Endothelial cell (in vitro differentiated cells): ENCODE results near the gene POLE. TPM values are rescaled to one million over a fixed set of nuclear protein-coding genes. Genes with fewer than 3 reads are reported as not detected.

Experiments
- DNase-seq: peaks from one replicate; pipeline ENCODE4 v3.0.0; 2021; ENCODE audit warnings: low spot score
- H3K27ac Mint-ChIP-seq: one replicate; pipeline ENCODE4 v1.8.0; 2021; ENCODE audit warnings: mixed read lengths, inconsistent platforms; ENCODE audit not compliant: unreplicated experiment
- H3K27me3 Mint-ChIP-seq: one replicate; pipeline ENCODE4 v1.8.0; 2021; ENCODE audit warnings: mild to moderate bottlenecking, moderate library complexity, mixed read lengths, inconsistent platforms; ENCODE audit not compliant: unreplicated experiment
- H3K36me3 Mint-ChIP-seq: one replicate; pipeline ENCODE4 v1.8.0; 2021; ENCODE audit warnings: mild to moderate bottlenecking, low read depth, mixed read lengths, inconsistent platforms; ENCODE audit not compliant: unreplicated experiment
- H3K4me1 Mint-ChIP-seq: one replicate; pipeline ENCODE4 v1.8.0; 2021; ENCODE audit warnings: mild to moderate bottlenecking, mixed read lengths, inconsistent platforms; ENCODE audit not compliant: unreplicated experiment
- H3K4me3 Mint-ChIP-seq: one replicate; pipeline ENCODE4 v1.8.0; 2021; ENCODE audit warnings: mild to moderate bottlenecking, mixed read lengths, inconsistent platforms; ENCODE audit not compliant: unreplicated experiment
- H3K9me3 Mint-ChIP-seq: one replicate; pipeline ENCODE4 v1.8.0; 2021; ENCODE audit warnings: mixed read lengths, inconsistent platforms; ENCODE audit not compliant: unreplicated experiment
- total RNA-seq: library from RNA; stranded (reverse); fragmentation: NEBNext Ultra II Directional; extraction: Animal tissue kit (Norgen Biotek cat#: 25700); gene quantifications from one replicate; pipeline ENCODE4 v1.2.1, GENCODE V29; 2021; ENCODE audit not compliant: unreplicated experiment
- TF ChIP-seq, protein P1 (sequence below): fragments of 200-600 bp; sonication (generic); IDR thresholded peaks from one replicate; pipeline ENCODE4 v1.5.0; 2021; ENCODE audit warnings: antibody characterized with exemption; ENCODE audit not compliant: unreplicated experiment

The POLE gene
- total RNA-seq, 1 donor from 2014 or later = 137 TPM

GRCh38 chr12:132620113-132620898 is 66.8 kb downstream of the POLE start:
- Mint-ChIP-seq H3K36me3 (peaks cover 25% of the 10 kb centered on the region), H3K4me3 (no peak overlapping the region), H3K9me3 (peaks cover 4% of the 10 kb centered on the region), H3K27me3 (peaks cover 31% of the 10 kb centered on the region), H3K27ac (no peak overlapping the region), H3K4me1 (peaks cover 9% of the 10 kb centered on the region)
- no peak for DNase-seq
- TF ChIP-seq, protein P1, sequence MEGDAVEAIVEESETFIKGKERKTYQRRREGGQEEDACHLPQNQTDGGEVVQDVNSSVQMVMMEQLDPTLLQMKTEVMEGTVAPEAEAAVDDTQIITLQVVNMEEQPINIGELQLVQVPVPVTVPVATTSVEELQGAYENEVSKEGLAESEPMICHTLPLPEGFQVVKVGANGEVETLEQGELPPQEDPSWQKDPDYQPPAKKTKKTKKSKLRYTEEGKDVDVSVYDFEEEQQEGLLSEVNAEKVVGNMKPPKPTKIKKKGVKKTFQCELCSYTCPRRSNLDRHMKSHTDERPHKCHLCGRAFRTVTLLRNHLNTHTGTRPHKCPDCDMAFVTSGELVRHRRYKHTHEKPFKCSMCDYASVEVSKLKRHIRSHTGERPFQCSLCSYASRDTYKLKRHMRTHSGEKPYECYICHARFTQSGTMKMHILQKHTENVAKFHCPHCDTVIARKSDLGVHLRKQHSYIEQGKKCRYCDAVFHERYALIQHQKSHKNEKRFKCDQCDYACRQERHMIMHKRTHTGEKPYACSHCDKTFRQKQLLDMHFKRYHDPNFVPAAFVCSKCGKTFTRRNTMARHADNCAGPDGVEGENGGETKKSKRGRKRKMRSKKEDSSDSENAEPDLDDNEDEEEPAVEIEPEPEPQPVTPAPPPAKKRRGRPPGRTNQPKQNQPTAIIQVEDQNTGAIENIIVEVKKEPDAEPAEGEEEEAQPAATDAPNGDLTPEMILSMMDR = no peak

DNA sequence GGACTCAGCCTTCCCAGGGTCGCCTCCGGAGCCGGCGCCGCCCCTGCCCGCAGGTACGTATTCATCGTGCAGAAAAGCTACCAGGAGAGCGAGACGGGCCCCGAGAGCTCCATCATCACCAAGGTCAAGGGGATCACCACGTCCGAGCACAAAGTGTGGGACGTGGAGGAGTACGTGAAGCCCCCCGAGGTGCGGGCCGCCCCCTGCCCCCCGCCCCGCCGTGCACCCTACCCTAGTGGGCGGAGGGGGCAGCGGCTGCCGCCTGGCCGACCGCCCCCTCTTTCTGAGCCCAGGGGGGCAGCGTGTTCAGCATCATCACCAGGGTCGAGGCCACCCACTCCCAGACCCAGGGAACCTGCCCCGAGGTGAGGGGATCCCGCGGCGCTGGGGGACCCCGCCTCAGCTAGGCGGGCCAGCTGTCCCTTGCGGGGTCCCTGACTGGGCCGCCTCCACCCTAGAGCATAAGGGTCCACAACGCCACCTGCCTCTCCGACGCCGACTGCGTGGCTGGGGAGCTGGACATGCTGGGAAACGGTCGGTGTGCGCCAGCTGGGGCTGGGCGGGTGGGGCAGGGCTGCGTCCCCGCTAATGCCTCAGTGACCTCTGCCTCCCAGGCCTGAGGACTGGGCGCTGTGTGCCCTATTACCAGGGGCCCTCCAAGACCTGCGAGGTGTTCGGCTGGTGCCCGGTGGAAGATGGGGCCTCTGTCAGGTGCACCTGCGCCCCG is 67.6 kb downstream of the POLE start:
- peaks cover 22% of the 10 kb centered on the region for H3K36me3 Mint-ChIP-seq
- no peak overlapping the region for H3K27ac Mint-ChIP-seq
- no peak overlapping the region for H3K4me3 Mint-ChIP-seq
- H3K4me1 Mint-ChIP-seq = peaks cover 9% of the 10 kb centered on the region
- peaks cover 33% of the 10 kb centered on the region for H3K27me3 Mint-ChIP-seq
- TF ChIP-seq, protein P1 = no peak
- peaks cover 4% of the 10 kb centered on the region for H3K9me3 Mint-ChIP-seq
- no peak for DNase-seq

GRCh38 chr12:132619071-132619385 is 68.1 kb downstream of the POLE start:
- DNase-seq = no peak
- Mint-ChIP-seq H3K4me3 (no peak overlapping the region), H3K36me3 (peaks cover 22% of the 10 kb centered on the region), H3K27me3 (peaks cover 35% of the 10 kb centered on the region), H3K27ac (no peak overlapping the region), H3K9me3 (peaks cover 4% of the 10 kb centered on the region), H3K4me1 (peaks cover 9% of the 10 kb centered on the region)
- TF ChIP-seq, protein P1 = no peak

DNA sequence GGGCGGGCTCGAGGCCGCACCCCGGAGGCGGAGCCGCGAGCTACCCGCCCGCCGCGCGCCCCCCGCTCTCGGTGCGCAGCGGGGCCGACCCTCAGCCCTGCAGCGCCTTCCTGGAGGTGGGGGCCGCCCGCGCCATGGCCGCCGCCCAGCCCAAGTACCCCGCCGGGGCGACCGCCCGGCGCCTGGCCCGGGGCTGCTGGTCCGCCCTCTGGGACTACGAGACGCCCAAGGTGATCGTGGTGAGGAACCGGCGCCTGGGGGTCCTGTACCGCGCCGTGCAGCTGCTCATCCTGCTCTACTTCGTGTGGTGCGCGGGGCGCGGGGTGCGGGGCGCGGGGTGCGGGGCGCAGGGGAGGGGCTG is 68.5 kb downstream of the POLE start, which contains the start of gene P2RX2:
Gene P2RX2, plus strand, starts transcription at position 94 of the 361 bp plus-strand sequence. Its CDS starts 41 bp downstream, at position 135.
- Mint-ChIP-seq H3K27me3 (peaks cover 37% of the 10 kb centered on the region), H3K27ac (peak within 1 kb of the TSS; percentile 84), H3K9me3 (peaks cover 4% of the 10 kb centered on the region), H3K36me3 (peaks cover 20% of the 10 kb centered on the region), H3K4me1 (peaks cover 9% of the 10 kb centered on the region), H3K4me3 (peak within 1 kb of the TSS; percentile 85)
- no peak for DNase-seq
- TF ChIP-seq, protein P1 = no peak
